Stimulated activated CD8-positive, alpha-beta memory T cell treated with anti-CD3 and anti-CD28 coated beads, Interleukin-15, amount 100 ng/mL, for 1 hour (primary cell): ENCODE results near the gene HIF1AN.

ENCODE experiments used
- DNase-seq: peaks from one replicate; pipeline ENCODE4 v3.0.0-alpha.2; 2020; ENCODE audit warnings: low read depth

HIF1AN gene

GRCh38 chr10:100535715-100536353, at the start of gene HIF1AN:
Gene HIF1AN, plus strand, starts transcription at chr10:100535943. Its CDS starts 16 bp downstream, at chr10:100535959.
- peak; percentile 70 for DNase-seq

- DNase-seq: no peak
Measured at GRCh38 chr10:100487529-100487928, 48.2 kb upstream of the HIF1AN start.

- no peak for DNase-seq
Measured at GRCh38 chr10:100489396-100489795, 46.3 kb upstream of the HIF1AN start.

- DNase-seq: no peak
Measured at GRCh38 chr10:100490531-100490930, 45.2 kb upstream of the HIF1AN start.

GRCh38 chr10:100496567-100496966, 39.2 kb upstream of the HIF1AN start:
- no peak for DNase-seq

GRCh38 chr10:100498059-100498458, 37.7 kb upstream of the HIF1AN start:
- no peak for DNase-seq

GRCh38 chr10:100501423-100501822, 34.3 kb upstream of the HIF1AN start:
- no peak for DNase-seq

GRCh38 chr10:100502926-100503494, 32.7 kb upstream of the HIF1AN start:
- DNase-seq: no peak

- DNase-seq: no peak
Measured at GRCh38 chr10:100504096-100504495, 31.6 kb upstream of the HIF1AN start.

GRCh38 chr10:100505164-100505563, 30.6 kb upstream of the HIF1AN start:
- no peak for DNase-seq

GRCh38 chr10:100506596-100507356, 29.0 kb upstream of the HIF1AN start:
- no peak for DNase-seq

- no peak for DNase-seq
Measured at GRCh38 chr10:100507357-100507732, 28.4 kb upstream of the HIF1AN start.

- no peak for DNase-seq
Measured at GRCh38 chr10:100508266-100508665, 27.5 kb upstream of the HIF1AN start.

- no peak for DNase-seq
Measured at GRCh38 chr10:100508691-100509150, 27.0 kb upstream of the HIF1AN start.

GRCh38 chr10:100509241-100509840, 26.4 kb upstream of the HIF1AN start:
- peak; percentile 37 for DNase-seq

- no peak for DNase-seq
Measured at GRCh38 chr10:100510533-100511308, 25.0 kb upstream of the HIF1AN start.

- no peak for DNase-seq
Measured at GRCh38 chr10:100515612-100516011, 20.1 kb upstream of the HIF1AN start.

- DNase-seq: no peak
Measured at GRCh38 chr10:100516847-100517246, 18.9 kb upstream of the HIF1AN start.

GRCh38 chr10:100518761-100519241, 16.9 kb upstream of the HIF1AN start:
- peak; percentile 47 for DNase-seq

- no peak for DNase-seq
Measured at GRCh38 chr10:100519311-100520051, 16.3 kb upstream of the HIF1AN start, which contains the start of gene SEC31B. Gene SEC31B, minus strand, starts transcription at chr10:100519861. Its CDS starts 2,909 bp downstream, at chr10:100516952.

GRCh38 chr10:100520811-100521210, 14.9 kb upstream of the HIF1AN start:
- no peak for DNase-seq
